ENCODE results near the gene GALNT10. TPM values are rescaled to one million over a fixed set of nuclear protein-coding genes. Genes with fewer than 3 reads are reported as not detected.

GALNT10 gene
- total and polyA plus RNA-seq, 2 of the 8 experiments (the other 6 are each of a cell fraction or from before 2014, with no cell fraction given), result 4.6 to 15.5 TPM

- TF ChIP-seq SUZ12 (IDR thresholded peaks at IDR 0.05; ENCODE audit: low read length), result no peak
- no peak for TF ChIP-seq CTCF (IDR thresholded peaks at IDR 0.05; ENCODE audit: control extremely low read depth in 1 of 3, insufficient read depth in 1 of 3, low read depth in 1 of 3, low read length in 3 of 3)
- TF ChIP-seq POLR2A (IDR thresholded peaks at IDR 0.05; ENCODE audit: control extremely low read depth in 1 of 2, low read depth in 2 of 2, low read length in 2 of 2), result no peak
- TF ChIP-seq CHD2 (IDR thresholded peaks at IDR 0.05; ENCODE audit: low read length), result no peak
- TF ChIP-seq EP300 (IDR thresholded peaks at IDR 0.05; ENCODE audit: borderline replicate concordance in 1 of 2, low read depth in 2 of 2, low read length in 2 of 2), result no peak
- TF ChIP-seq JUND (IDR thresholded peaks at IDR 0.05; ENCODE audit: low read length), result no peak
- no peak for TF ChIP-seq FOSL1 (IDR thresholded peaks at IDR 0.05; ENCODE audit: insufficient read depth, low read depth, low read length)
Observed at GRCh38 chr5:154264549-154265196, 74.1 kb downstream of the GALNT10 start (continued).
